ENCODE measurements around the gene PIK3C2G. TPM values are rescaled to one million over a fixed set of nuclear protein-coding genes. Genes with fewer than 3 reads are reported as not detected.

The PIK3C2G gene
- total and polyA plus RNA-seq, 10 of the 15 experiments (the other 5 are each of a cell fraction or from before 2014, with no cell fraction given): not detected

GRCh38 chr12:18653465-18653864, 392.1 kb downstream of the PIK3C2G start:
- RAD21 ChIA-PET (ENCODE audit: unreplicated experiment): no interaction called here
- H3K36me3 ChIP-seq (ENCODE audit: control insufficient read depth in 2 of 2, insufficient read depth in 2 of 2, low read length in 1 of 2): no peaks in the 10 kb centered on the region
- no peak overlapping the region for H3K27ac ChIP-seq (ENCODE audit: control insufficient read depth, insufficient read depth)
- intact Hi-C loops (cut with micrococcal nuclease; ENCODE audit: unreplicated experiment): no loop called here
- H4K20me1 ChIP-seq (ENCODE audit: control insufficient read depth, insufficient read depth): no peaks in the 10 kb centered on the region
- H2AFZ ChIP-seq (ENCODE audit: control insufficient read depth, low read depth, low read length): no peak overlapping the region
- WGBS (ENCODE audit: insufficient coverage, insufficient replicate concordance, low lambda C conversion rate, missing lambda C conversion rate): 0% methylated on average over 1 of the region's 1 CpG
- no peaks in the 10 kb centered on the region for H3K4me1 ChIP-seq (ENCODE audit: control insufficient read depth, insufficient read depth, low read length)
- H3K79me2 ChIP-seq (ENCODE audit: control insufficient read depth, insufficient read depth, low read length): no peaks in the 10 kb centered on the region
- in situ Hi-C loops (cut with MboI): no loop called here
- H3K4me3 ChIP-seq: no peak overlapping the region
- FAIRE-seq (no peak), DNase-seq (ENCODE audit: low read depth, low spot score) (no peak), ATAC-seq (no peak)
- POLR2A ChIA-PET: no interaction called here
- SMC1A ChIA-PET (ENCODE audit: uncharacterized antibody, unreplicated experiment): no interaction called here
- no TSS peak for BruUV-seq (replicated peaks)
- no peaks in the 10 kb centered on the region for H3K9me3 ChIP-seq (replicated peaks; ENCODE audit: control insufficient read depth, insufficient read depth, low read length)
- no peak overlapping the region for H3K4me2 ChIP-seq (ENCODE audit: control insufficient read depth, insufficient read depth)
- TF ChIP-seq STAT1 (conservative IDR thresholded peaks at IDR 0.05) (no peak), MYB (IDR thresholded peaks at IDR 0.05; ENCODE audit: borderline replicate concordance, low read depth, low read length) (no peak), RAD51 (IDR thresholded peaks at IDR 0.05) (no peak), E2F8 (IDR thresholded peaks at IDR 0.05; ENCODE audit: low read depth, partially characterized antibody) (no peak), MLLT1 (IDR thresholded peaks at IDR 0.05) (no peak), SP1 (IDR thresholded peaks at IDR 0.05; ENCODE audit: low read depth, low read length) (no peak), POLR2A (IDR thresholded peaks at IDR 0.05; ENCODE audit: low read depth, low read length) (no peak), RB1 (IDR thresholded peaks at IDR 0.05; ENCODE audit: borderline replicate concordance) (no peak), SPI1 (IDR thresholded peaks at IDR 0.05; ENCODE audit: borderline replicate concordance, insufficient read depth, low read depth, low read length) (no peak), MEF2B (IDR thresholded peaks at IDR 0.05; ENCODE audit: partially characterized antibody, poor library complexity, severe bottlenecking) (no peak), RELA (IDR thresholded peaks at IDR 0.05; ENCODE audit: borderline replicate concordance, partially characterized antibody) (no peak), ZNF217 (IDR thresholded peaks at IDR 0.05) (no peak), DPF2 (IDR thresholded peaks at IDR 0.05) (no peak), BHLHE40 (IDR thresholded peaks at IDR 0.05; ENCODE audit: borderline replicate concordance in 1 of 2, low read depth in 2 of 2, low read length in 1 of 2) (no peak), SMAD5 (IDR thresholded peaks at IDR 0.05; ENCODE audit: low read depth) (no peak)
- H3K27me3 ChIP-seq (replicated peaks in 1 of 2; ENCODE audit: control insufficient read depth in 2 of 2, insufficient read depth in 2 of 2, low read length in 1 of 2): no peaks in the 10 kb centered on the region
- CTCF ChIA-PET: no interaction called here
- H3K9ac ChIP-seq (ENCODE audit: control insufficient read depth, insufficient read depth, low read length): no peak overlapping the region

Measured in GM12878 (cell line).